GM12874 (cell line): Measurements from ENCODE around the gene GLI1.

Experiments used
- CTCF ChIP-seq: IDR thresholded peaks from 2 replicates; pipeline ENCODE4 v1.5.1; 2011; ENCODE audit warnings: low read depth, mild to moderate bottlenecking, control low read depth, low read length, moderate library complexity; ENCODE audit not compliant: insufficient read depth

Gene GLI1

GRCh38 chr12:57428965-57429364 lies 30.6 kb upstream of the GLI1 start:
- no peak for TF ChIP-seq CTCF

DNA sequence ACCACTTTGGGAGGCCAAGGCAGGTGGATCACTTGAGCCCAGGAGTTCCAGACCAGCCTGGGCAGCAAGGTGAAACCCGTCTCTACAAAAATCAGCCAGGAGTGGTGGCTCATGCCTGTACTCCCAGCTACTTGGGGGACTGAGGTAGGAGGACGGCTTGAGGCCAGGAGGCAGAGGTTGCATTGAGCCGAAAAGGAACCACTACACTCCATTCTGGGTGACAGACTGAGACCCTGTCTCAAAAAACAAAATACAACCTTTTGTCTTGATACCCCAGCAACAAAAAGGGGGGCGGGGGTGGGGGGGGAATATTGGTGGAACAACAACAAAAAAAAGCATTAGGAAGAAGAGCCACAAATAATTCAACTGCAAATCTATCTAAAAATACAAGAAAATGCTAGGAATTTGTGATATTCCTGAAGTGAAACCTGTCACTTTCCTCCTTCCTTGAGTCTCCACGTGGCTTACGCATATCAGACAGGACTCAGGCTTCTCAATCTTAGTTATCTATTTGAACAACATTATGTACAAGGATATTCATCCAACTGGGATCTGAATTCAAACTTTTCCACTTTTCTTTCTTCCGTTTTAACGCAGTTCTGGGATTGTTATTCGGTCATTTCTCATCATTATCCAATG lies 30.0 kb upstream of the GLI1 start:
- no peak for TF ChIP-seq CTCF

- peak; percentile 18; the same call in 1 of the 2 replicates for TF ChIP-seq CTCF
Observed at GRCh38 chr12:57430112-57430930, 29.3 kb upstream of the GLI1 start.

- no peak for TF ChIP-seq CTCF
Observed at GRCh38 chr12:57430931-57431566, 28.5 kb upstream of the GLI1 start, which contains the start of gene R3HDM2. R3HDM2 (minus strand) TSS chr12:57431043; CDS start chr12:57310428, 120,615 bp downstream.

DNA sequence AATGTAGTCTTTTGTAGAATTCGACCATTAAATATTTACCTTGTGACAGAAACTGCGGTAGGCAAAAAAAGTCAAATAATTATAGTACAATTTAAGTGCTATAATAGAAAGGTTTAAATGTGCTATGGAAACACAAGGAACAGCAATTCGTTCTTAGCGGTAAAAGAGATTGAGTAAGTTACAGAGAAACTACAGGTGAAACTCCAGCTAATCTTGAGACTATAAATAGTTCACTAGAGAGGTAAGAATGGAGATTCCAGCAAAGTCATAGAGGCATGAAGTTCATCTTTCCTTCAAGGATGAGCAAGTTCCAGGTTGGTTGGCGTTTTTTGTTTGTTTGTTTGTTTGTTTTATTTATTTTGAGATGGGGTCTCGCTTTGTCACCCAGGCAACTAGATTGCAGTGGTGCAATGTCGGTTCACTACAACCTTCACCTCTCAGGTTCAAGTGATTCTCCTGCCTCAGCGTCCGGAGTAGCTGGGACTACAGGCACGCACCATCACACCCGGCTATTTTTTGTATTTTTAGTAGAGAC lies 27.9 kb upstream of the GLI1 start:
- no peak for TF ChIP-seq CTCF

- no peak for TF ChIP-seq CTCF
Observed at GRCh38 chr12:57433370-57433769, 26.2 kb upstream of the GLI1 start.
